Measurements from ENCODE around the gene LIMS1.
A peak's percentile ranks its signal among the peaks of the same experiment; 100 is the strongest.
"Not testable (repeated sequence)": the region's sequence is repeated elsewhere in the genome, so short reads cannot be mapped to it uniquely, and the experiment has no call there.

LIMS1 gene, protein sequence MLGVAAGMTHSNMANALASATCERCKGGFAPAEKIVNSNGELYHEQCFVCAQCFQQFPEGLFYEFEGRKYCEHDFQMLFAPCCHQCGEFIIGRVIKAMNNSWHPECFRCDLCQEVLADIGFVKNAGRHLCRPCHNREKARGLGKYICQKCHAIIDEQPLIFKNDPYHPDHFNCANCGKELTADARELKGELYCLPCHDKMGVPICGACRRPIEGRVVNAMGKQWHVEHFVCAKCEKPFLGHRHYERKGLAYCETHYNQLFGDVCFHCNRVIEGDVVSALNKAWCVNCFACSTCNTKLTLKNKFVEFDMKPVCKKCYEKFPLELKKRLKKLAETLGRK

DNA sequence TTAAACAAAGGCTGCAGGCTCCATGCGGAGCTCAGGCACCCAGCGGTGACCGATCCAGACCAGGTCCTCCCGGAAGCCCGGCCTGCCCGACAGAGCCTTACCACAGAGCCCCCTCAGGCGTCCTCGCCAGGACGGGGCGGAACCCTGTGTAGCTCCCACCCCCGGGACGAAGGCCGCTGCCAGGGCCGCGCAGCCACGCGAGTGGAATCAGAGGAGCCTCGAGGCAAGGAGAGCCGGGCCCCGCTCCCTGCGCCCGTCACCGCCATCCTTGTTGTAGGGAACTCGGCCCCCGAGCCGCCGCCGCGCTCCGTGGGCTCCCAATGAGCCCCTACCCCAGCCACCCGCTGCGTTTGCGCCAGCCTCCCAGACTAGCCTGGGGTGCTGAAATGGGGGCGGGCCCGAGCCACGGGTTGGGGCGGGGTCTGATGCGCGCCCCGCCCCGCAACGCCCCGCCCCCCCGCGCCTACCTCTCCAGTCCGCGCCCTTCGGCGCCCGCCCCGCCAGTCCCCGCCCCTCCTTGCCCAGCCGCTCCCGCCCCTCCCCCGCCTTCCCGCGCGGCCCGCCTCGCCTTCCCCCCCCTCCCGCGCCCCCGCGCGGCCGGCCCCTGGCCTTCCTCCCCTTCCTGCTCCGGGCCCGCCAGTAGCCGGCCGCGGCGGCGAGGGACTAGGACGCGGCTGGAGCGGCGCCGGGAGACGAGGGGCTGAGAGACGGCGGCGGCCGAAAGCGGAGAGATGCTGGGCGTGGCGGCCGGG lies at the start of gene LIMS1:
Gene LIMS1 (plus strand): TSS at position 639 of the 752 bp plus-strand sequence. CDS start 93 bp downstream, at position 732.
- peak; percentile 77 for DNase-seq (ENCODE audit: low read depth, low spot score)

DNA sequence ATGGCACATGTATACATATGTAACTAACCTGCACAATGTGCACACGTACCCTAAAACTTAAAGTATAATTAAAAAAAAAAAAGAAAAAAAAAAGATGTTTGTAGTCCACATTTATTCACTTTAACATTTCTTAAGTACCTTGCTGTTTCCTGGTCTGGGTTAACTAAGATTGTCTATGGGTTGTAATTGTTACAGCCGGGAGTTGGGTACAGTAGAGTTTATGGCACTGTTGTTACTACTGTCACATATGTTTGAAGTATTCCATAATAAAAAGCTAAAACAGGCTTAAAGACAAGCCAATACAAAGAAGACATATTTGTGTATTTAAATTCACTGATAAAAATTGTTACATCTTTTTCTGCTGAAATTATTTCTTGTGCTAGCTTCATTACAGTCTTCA lies 49.0 kb upstream of the LIMS1 start:
- DNase-seq (ENCODE audit: low read depth, low spot score), result no peak

DNA sequence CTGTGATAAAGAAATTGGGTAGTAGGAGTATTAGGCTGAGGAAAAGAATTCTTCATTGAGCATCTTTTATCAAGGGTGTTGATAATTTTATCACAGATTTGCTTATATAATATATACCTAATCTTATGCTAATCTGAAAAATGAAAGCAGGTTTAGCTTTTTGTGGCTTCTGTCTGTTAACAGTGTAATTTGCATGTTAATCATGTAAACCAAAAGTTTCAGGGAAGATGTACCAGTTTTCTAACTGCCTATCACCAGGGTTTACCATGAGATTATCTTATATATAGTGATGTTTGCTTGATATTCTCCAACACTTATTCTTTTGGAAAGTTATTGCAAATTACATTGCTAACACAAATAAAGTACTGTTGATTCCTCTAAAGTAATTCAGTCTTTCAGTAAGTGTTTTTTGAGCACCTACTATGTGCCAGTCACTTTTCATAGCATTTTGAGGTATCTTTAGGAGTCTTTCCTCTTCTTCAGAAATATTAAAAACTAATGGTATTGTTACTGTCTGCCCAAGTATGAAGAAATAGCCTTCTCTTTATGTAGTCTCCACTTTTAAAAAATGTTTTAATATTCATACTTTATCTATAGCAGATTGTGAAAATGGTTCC lies 43.7 kb upstream of the LIMS1 start:
- no peak for DNase-seq (ENCODE audit: low read depth, low spot score)

DNA sequence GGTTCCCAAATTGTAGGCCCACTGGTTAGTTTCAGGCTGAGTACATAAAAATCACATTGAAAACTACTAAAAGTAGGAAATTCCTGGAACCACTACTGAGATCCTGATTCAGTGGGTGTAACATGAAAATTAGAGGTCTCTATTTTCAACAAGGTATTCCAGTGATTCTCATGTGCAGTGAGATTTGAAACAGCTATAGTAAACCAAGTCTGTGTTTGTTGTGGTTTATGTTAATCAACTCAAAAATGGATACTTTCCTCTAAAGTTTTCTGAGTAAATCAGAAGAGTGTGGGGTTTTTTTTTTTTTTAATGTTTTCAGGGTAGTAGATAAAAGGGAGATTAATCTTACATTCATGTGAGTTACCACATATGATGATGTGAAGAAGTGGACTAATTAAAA lies 42.4 kb upstream of the LIMS1 start:
- DNase-seq (ENCODE audit: low read depth, low spot score), result no peak

DNA sequence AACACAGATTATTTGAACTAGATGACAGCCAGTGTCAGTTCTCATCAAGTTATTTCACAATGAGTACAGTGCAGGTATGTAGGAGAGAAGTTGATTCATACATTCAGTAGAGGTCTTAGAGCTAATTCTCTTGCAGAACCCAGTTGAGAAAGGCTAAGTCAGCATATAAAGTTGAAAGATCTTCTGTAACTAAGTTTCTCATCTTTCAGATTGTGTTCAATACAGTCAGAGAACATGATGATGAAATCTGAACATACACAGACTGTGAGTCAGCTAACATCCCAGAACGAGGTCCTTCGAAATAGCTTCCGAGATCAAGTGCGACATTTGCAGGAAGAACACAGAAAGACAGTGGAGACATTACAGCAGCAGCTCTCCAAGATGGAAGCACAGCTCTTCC lies 41.9 kb upstream of the LIMS1 start:
- no peak for DNase-seq (ENCODE audit: low read depth, low spot score)

DNA sequence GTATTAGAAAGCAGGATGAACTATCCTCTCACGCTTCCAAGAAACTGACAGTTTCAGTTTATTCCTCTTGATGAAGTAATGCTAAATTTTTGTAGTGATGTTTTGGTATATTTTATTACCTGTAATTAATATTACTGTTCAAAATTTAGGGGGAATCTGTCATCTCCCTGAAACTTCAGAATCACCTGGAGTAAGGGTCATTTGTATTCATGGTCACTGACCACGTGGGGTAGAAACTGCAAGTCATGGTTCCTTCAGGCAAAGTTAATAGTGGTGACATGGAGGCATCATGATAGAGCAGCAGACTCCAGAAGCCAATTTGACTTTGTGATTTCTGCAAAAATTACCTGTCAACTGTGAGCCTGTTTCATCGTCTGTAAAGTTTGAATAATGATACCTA lies 38.1 kb upstream of the LIMS1 start:
- DNase-seq (ENCODE audit: low read depth, low spot score), result not testable (repeated sequence)

DNA sequence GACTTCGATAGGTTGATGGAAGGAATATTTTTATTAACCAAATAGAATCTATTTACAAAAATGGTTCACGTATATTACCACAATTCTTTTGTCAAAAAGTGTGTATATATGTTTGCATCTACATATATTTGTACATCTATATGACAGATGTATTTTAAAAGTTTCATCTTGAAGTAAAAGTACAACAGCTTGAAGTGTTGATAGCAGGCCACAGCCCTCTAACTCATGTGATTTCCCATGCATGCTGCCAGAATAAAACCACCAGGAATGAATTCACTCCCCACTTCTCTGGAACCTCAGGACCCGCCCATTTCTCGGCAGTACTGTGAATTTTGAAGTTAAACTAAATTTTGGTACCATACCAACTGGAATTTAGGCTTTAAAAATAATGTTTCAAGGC lies 26.6 kb upstream of the LIMS1 start:
- not testable (repeated sequence) for DNase-seq (ENCODE audit: low read depth, low spot score)

DNA sequence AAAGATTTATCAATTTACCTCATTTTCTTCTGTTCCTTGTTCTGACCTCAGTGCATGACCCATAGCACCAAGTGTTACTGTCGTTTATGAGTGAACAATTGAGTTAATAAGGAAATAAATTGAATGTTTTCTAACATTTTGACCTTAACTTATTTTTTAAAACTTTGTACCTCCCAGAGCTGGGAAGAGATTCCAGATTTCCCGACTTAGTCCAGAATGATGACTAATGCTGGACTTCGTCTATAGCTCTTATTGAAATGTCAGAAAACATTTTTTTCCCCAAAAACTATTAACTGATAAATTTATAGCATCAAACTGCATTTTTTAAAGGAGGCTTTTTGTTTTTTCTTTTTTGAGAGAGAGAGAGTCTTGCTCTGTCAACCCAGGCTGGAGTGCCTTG lies 21.8 kb upstream of the LIMS1 start:
- DNase-seq (ENCODE audit: low read depth, low spot score), result not testable (repeated sequence)

DNA sequence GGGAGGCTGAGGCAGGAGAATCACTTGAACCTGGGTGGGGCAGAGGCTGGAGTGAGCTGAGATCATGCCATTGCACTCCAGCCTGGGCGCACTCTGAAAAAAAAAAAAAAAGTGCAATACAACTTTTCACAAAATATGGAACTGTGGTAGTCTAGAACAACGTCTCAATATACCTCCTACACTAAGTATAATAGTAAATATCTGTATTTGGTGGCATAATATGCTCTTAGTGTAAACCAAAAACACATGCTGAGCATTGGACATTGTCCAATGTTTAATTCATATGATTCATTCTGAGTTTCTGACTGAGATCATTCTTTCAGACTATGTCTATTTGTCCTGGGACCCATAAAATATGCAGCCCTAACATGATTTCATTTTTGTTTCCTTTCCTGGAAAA lies 19.8 kb upstream of the LIMS1 start:
- DNase-seq (ENCODE audit: low read depth, low spot score), result not testable (repeated sequence)

DNA sequence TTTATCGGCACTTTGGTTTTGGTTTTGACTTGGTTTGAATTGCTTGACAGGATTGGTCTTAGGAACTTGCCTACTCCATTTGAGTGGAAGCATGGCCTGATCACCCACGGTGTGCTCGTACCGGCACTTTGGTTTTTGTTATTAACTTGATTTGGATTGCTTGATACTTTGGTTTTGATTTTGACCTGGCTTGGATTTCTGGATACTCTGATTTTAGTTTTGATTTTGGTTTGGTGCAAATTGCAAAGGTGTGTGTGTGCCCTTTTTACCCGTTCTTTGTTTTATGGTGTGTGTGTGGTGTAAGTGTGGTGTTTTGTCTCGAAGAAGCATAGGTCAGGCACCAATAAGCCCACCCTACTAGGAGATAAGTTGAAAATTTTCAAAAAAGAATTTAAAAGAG lies 9.6 kb upstream of the LIMS1 start:
- not testable (repeated sequence) for DNase-seq (ENCODE audit: low read depth, low spot score)

DNA sequence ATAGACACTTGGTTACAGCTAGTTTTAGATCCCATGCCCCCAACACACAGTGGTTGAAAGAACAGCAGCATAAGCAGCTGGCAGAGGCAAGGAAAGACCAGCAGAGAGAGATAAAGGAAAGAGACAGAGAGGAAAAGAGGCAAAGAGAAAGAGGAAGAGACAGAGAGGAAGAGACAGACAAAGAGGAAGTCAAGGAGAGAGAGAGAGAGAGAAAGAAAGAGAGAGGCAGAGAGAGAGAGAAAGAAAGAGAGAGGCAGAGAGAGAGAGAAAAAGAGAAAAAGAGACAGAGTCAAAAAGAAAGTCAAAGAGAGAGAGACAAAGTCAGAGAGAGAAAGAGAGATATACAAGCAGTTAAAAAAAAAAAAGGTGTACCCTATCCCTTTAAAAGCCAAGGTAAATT lies 9.0 kb upstream of the LIMS1 start:
- DNase-seq (ENCODE audit: low read depth, low spot score), result not testable (repeated sequence)

DNA sequence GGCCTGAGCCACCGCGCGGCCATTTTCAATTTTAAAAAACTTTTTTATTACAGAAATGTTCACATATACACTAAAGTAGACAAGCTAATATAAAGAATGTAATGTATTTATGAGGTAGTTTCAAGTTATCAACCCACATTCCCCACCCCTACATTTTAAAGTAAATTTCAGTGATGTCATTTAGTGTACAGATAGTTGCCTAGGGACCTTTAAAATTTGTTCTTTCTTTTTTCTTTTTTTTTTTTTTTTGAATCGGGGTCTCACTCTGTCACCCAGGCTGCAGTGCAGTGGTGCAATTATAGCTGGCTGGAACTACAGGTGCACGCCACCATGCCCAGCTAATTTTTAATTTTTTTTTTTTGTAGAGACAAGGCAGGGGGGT lies 2.6 kb upstream of the LIMS1 start:
- DNase-seq (ENCODE audit: low read depth, low spot score), result no peak

DNA sequence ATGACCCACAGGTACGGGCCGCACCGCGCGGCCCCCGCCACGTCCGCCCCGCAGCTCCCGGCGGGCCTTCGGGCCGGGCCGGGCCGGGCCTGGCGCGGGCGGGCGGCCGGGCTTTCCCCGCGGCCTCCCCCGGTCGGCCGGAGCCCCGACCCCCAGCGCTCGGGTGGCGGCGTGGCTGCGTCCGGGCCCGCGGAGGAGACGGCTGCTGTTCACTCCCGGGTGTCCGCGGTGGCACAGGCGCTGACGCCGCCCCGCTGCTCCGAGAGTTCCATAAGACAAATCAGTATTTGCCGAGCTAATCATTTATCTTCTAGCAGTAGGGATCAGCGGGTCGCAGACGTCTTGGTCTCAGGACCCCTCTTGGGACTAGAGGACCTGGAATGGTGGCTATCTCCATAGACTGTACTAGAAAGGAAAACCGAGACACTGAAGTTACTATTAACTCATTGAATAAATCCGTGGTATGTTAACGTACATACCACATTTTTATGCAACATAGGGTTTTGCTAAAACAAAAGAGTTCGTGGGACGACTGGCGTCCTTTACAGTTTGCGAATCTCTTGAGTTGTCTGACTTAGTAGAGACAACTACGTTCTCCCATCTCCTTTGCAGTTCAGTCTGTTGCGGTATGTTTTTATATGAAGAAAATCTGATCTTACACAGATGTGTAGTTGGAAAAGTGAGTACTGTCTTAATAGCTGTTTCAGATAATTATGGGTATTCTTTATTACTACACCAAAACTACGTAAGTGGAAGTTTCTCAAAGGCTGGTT lies 500 bp downstream of the LIMS1 start:
- no peak for DNase-seq (ENCODE audit: low read depth, low spot score)

DNA sequence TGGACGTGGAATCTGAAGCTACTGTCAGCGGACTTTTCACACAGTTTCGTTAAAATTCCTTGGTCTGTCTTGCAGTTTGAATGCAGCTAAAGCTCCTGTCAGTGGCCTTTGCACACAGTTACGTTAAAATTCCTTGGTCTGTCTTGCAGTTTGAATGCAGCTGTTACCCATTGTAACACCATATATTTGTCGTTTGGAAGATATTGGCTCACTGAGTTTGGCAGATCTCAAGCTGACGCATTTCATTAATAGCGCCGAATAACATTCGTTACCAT lies 1.0 kb downstream of the LIMS1 start:
- DNase-seq (ENCODE audit: low read depth, low spot score), result no peak

DNA sequence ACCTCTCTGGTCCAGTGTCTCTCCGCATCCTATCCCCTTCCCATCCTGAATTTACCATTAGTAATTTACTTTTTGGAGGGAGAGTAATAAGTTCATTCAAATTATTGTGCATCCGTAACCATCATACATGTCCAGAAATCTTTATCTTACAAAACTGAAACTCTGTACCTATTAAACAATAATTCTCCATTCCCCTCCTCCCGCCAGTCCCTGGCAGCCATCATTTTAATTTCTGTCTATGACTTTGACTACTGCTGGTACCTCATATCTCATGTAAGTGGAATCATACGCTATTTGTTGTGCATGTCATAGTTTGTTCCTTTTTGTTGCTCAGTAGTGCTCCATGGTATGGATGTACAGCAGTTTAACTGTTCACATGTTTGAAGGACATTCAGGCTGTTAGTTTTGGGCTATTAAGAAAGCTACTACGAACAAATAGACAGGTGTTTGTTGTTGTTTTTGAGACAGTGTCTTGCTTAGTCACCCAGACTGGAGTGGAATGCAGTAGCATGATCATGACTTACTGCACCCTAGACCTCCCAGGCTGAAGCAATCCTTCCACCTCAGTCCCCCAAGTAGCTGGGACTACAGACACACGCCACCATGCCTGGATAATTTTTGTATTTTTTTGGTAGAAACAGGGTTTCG lies 2.0 kb downstream of the LIMS1 start:
- DNase-seq (ENCODE audit: low read depth, low spot score), result no peak

DNA sequence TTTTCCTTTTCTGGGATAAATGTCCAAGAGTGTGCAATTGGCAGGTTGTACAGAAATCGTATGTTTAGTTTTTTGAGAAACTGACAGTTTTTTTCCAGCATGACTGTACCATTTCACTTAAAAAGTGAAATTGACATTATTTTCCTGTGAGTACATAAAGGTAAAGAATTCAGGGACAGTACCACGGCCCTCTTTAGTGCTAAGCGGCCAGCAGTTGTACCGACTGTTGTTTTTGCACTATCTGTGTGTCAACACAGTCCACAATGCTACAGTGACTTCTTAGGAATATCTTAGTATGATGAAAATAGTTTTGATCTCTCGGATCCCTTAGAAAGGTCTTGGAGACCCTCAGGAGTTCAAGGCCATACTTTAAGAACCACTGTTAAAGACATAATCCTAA lies 2.6 kb downstream of the LIMS1 start:
- no peak for DNase-seq (ENCODE audit: low read depth, low spot score)

DNA sequence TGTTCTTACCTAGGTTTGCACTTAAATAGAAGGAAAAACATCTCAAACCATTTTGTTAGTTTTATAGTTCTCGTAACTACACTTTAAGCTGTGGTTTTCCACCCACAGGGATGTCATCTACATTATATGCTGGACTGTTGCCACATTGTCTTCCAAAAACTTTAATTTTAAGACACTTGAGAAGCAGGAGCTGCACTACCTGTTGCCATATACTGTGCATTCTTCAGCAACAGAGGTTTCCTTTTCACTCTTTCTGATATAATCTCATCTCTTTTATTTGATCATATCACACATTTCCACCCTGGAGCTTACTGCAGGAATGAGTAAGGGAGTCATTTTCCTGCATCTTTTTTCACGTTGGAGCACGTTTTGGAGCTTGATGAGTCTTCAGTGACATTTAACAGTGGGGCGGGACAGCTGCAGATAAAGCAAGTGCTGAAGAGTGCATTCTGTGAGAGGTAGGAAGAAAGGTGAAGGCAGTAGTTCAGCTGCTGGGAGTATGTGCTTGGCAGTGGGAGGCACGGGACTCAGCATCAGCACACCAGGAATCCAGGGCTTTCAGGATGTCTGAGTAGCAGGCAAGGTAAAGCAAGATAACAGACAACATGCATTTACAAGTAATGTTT lies 3.8 kb downstream of the LIMS1 start:
- DNase-seq (ENCODE audit: low read depth, low spot score), result no peak

DNA sequence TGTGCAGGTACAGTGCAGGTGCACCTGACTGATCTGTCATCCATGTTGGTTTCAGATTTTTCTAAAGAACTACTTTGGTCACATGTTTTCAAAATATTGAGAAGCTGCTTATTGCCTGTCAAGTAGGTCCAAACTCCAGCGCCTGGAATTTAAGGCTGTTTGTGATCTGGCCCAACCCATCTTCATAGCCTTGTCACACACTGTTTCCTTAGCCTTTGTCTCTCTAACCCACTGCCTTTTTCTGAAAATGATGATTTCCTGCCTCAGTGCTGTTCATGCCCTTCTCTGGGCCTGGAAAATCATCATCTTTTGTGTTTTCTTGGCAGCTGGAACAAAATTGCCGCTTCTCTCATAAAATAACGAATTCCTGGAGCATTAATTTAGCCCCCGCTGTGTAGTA lies 7.2 kb downstream of the LIMS1 start:
- no peak for DNase-seq (ENCODE audit: low read depth, low spot score)

DNA sequence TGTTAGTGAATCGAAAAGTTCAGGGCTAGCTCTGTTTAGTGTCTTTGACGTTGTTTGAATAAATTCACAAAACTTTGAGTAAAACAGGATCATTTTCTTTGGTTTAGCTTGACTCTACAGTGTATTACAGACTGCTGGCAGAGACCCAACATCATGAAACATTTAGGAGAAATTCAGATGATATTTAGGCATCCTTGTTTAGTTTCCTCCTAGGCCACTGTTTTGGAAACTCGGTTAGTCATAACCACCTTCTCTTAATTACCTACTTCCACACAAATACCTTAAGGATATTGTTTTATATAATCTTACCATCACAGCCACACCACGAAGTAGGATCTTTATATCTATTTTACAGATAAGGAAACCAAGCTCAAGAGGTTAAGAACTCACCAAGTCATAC lies 7.8 kb downstream of the LIMS1 start:
- DNase-seq (ENCODE audit: low read depth, low spot score), result no peak

DNA sequence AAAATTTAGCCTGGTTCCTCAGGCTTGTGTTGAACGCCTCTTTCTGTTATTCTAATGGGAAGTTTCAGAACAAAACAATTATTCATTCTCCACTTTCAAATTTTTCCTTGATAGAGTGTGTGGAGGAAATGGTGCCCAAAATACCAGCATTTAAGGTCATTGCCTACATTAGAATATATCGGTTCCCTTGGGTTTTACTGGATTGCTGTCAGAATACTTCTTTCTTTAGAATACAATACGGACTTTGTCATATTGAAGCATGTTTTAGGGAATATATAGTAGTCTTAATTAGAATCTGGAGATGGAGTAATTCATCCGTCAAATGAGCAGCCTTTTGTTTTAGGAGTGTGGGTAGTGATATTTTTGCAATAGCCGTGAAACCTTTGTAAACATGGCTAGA lies 13.3 kb downstream of the LIMS1 start:
- DNase-seq (ENCODE audit: low read depth, low spot score), result no peak

All from activated CD4-positive, CD25-positive, alpha-beta regulatory T cell treated with anti-CD3 and anti-CD28 coated beads, Interleukin-2, amount 50 U/mL, for 16 hours (primary cell).